MCF 10A (cell line): ENCODE measurements around the gene CCDC12. TPM values are rescaled to one million over a fixed set of nuclear protein-coding genes. Genes with fewer than 3 reads are reported as not detected.

Experiments used
- BruUV-seq: library from RNA; stranded (reverse); fragments of 400-500 nt; replicated peaks from 2 replicates; lab custom pipeline; 2021; lab: Mats Ljungman, UMichigan
- CTCF ChIA-PET: fragments of 300-600 bp; sonication (Branson Sonifier 250); formaldehyde crosslinking; extraction: SDS; loops from one replicate; lab custom pipeline; 2021; ENCODE audit warnings: antibody characterized with exemption, inconsistent platforms; lab: Yijun Ruan, JAX
- POLR2A ChIA-PET: fragments of 300-600, 350-650 bp; sonication (Branson Sonifier 250); formaldehyde crosslinking; extraction: SDS; loops from one replicate; lab custom pipeline; 2020; ENCODE audit warnings: antibody characterized with exemption, inconsistent platforms; lab: Yijun Ruan, JAX
- DNase-seq: peaks from one replicate; pipeline ENCODE4 v3.0.0-alpha.2; 2018; ENCODE audit not compliant: unreplicated experiment
- H3K27ac Mint-ChIP-seq: one replicate; pipeline ENCODE4 v1.8.0; 2022; ENCODE audit warnings: mild to moderate bottlenecking, low read depth, mixed read lengths; ENCODE audit not compliant: unreplicated experiment
- H3K27me3 Mint-ChIP-seq: one replicate; pipeline ENCODE4 v1.8.0; 2022; ENCODE audit warnings: mixed read lengths; ENCODE audit not compliant: insufficient read depth, unreplicated experiment
- H3K36me3 Mint-ChIP-seq: one replicate; pipeline ENCODE4 v1.8.0; 2022; ENCODE audit warnings: mild to moderate bottlenecking, moderate library complexity, mixed read lengths; ENCODE audit not compliant: insufficient read depth, unreplicated experiment
- H3K4me1 Mint-ChIP-seq: one replicate; pipeline ENCODE4 v1.8.0; 2022; ENCODE audit warnings: mixed read lengths; ENCODE audit not compliant: insufficient read depth, unreplicated experiment
- H3K4me3 Mint-ChIP-seq: one replicate; pipeline ENCODE4 v1.8.0; 2022; ENCODE audit warnings: mild to moderate bottlenecking, moderate library complexity, mixed read lengths; ENCODE audit not compliant: unreplicated experiment
- H3K9me3 Mint-ChIP-seq: one replicate; pipeline ENCODE4 v1.8.0; 2022; ENCODE audit warnings: mixed read lengths; ENCODE audit not compliant: unreplicated experiment
- CTCF ChIP-seq: fragments of 200-600 bp; IDR thresholded peaks from one replicate; pipeline ENCODE4 v1.8.0; 2022; ENCODE audit warnings: antibody characterized with exemption, mild to moderate bottlenecking; ENCODE audit not compliant: unreplicated experiment
- intact Hi-C: fragments of 100-400 bp; cut with micrococcal nuclease; formaldehyde crosslinking; loops from 2 replicates; pipeline ENCODE4 v1.14.1; 2022
- total RNA-seq: library from RNA; stranded (reverse); gene quantifications from 2 replicates; pipeline ENCODE4 v1.2.3, GENCODE V29; 2022

Gene CCDC12
- total RNA-seq, 1 experiment from 2014 or later: 45.9 TPM

GRCh38 chr3:47007482-47008233 lies 31.1 kb upstream of the CCDC12 start:
- H3K4me3 Mint-ChIP-seq: no peak overlapping the region
- no peak overlapping the region for H3K27ac Mint-ChIP-seq
- no TSS peak for BruUV-seq
- no peak for DNase-seq
- no peaks in the 10 kb centered on the region for H3K9me3 Mint-ChIP-seq
- intact Hi-C loops: no loop called here
- CTCF ChIA-PET: interaction anchor here (1.4 kb wide), 1 partner anchor 9 kb away, joined by 3 read pairs; no protein-coding TSS in a partner anchor
- H3K4me1 Mint-ChIP-seq: no peaks in the 10 kb centered on the region
- peaks cover 27% of the 10 kb centered on the region for H3K36me3 Mint-ChIP-seq
- POLR2A ChIA-PET: no interaction called here
- H3K27me3 Mint-ChIP-seq: no peaks in the 10 kb centered on the region
- TF ChIP-seq CTCF: no peak

- no peak overlapping the region for H3K4me3 Mint-ChIP-seq
- ChIA-PET CTCF (interaction anchor here (0.7 to 0.9 kb wide), 2 partner anchors 9 to 1174 kb away, joined by 3 to 4 read pairs; no protein-coding TSS in a partner anchor), POLR2A (interaction anchor here (0.5 to 0.9 kb wide), 2 partner anchors 22 to 33 kb away, joined by 4 to 5 read pairs; no protein-coding TSS in a partner anchor)
- no peaks in the 10 kb centered on the region for H3K4me1 Mint-ChIP-seq
- no peaks in the 10 kb centered on the region for H3K27me3 Mint-ChIP-seq
- BruUV-seq: no TSS peak
- H3K36me3 Mint-ChIP-seq: peaks cover 27% of the 10 kb centered on the region
- intact Hi-C loops: no loop called here
- DNase-seq: no peak
- TF ChIP-seq CTCF: no peak
- no peaks in the 10 kb centered on the region for H3K9me3 Mint-ChIP-seq
- no peak overlapping the region for H3K27ac Mint-ChIP-seq
Measured at GRCh38 chr3:47007001-47007400, 30.5 kb upstream of the CCDC12 start.

- Mint-ChIP-seq H3K27me3 (no peaks in the 10 kb centered on the region), H3K9me3 (no peaks in the 10 kb centered on the region), H3K4me3 (no peak overlapping the region), H3K36me3 (peaks cover 22% of the 10 kb centered on the region), H3K27ac (no peak overlapping the region), H3K4me1 (no peaks in the 10 kb centered on the region)
- DNase-seq: no peak
- CTCF ChIA-PET: interaction anchor here (0.9 kb wide), 1 partner anchor 8 kb away, joined by 4 read pairs; no protein-coding TSS in a partner anchor
- no peak for TF ChIP-seq CTCF
- POLR2A ChIA-PET: interaction anchor here (0.9 kb wide), 1 partner anchor 23 kb away, joined by 5 read pairs; no protein-coding TSS in a partner anchor
- BruUV-seq: no TSS peak
- intact Hi-C loops: no loop called here
Measured at GRCh38 chr3:47006145-47006651, 29.7 kb upstream of the CCDC12 start.
